CD4-positive, alpha-beta T cell (primary cell): ENCODE measurements around the gene ATL3. TPM values are rescaled to one million over a fixed set of nuclear protein-coding genes. Genes with fewer than 3 reads are reported as not detected.

ENCODE experiments used
- ATAC-seq: fragments of 200-7000 bp; cut with Tn5 transposase; one replicate; pipeline ENCODE4 v1.10.0; 2022; ENCODE audit warnings: mild to moderate bottlenecking; ENCODE audit not compliant: poor library complexity
- CTCF ChIA-PET: fragments of 350-600 bp; sonication (Branson Sonifier 250); formaldehyde crosslinking; loops from one replicate; lab custom pipeline; 2021; ENCODE audit warnings: antibody characterized with exemption, inconsistent platforms; lab: Charles Lee
- POLR2A ChIA-PET: fragments of 350-600 bp; sonication (Branson Sonifier 250); formaldehyde crosslinking; loops from one replicate; lab custom pipeline; 2021; ENCODE audit warnings: antibody characterized with exemption, inconsistent platforms; lab: Charles Lee
- DNase-seq, 14 experiments: peaks; one replicate each; pipeline ENCODE4 v3.0.0-alpha.2; 2013 to 2020; ENCODE audit warnings: mixed read lengths in 2 of 14
- H3K27ac ChIP-seq, 2 donors: one replicate each; pipeline versions ENCODE4 v1.5.1 to v1.7.0; 2013; ENCODE audit warnings: low read length in 2 of 2, low read depth in 1 of 2, mild to moderate bottlenecking in 1 of 2
- H3K27me3 ChIP-seq, 2 experiments: 1 replicate in 1 of 2; 2 replicates in 1 of 2; pipeline versions ENCODE4 v1.6.1 to v1.7.0; 2013; ENCODE audit warnings: low read length in 2 of 2, control low read depth in 1 of 2, mild to moderate bottlenecking in 1 of 2, moderate library complexity in 1 of 2; ENCODE audit not compliant: insufficient read depth in 2 of 2, control insufficient read depth in 1 of 2
- H3K36me3 ChIP-seq: one replicate; pipeline ENCODE4 v1.6.1; 2013; ENCODE audit warnings: low read length, control low read depth; ENCODE audit not compliant: insufficient read depth
- H3K4me1 ChIP-seq: one replicate; pipeline ENCODE4 v1.6.1; 2013; ENCODE audit warnings: low read length, control low read depth; ENCODE audit not compliant: insufficient read depth
- H3K4me3 ChIP-seq: one replicate; pipeline ENCODE4 v1.5.1; 2013; ENCODE audit warnings: mild to moderate bottlenecking, low read length, moderate library complexity
- H3K9me3 ChIP-seq, 2 experiments: 1 replicate in 1 of 2; 2 replicates in 1 of 2; pipeline versions ENCODE4 v1.6.1 to v1.7.0; 2013; ENCODE audit warnings: low read length in 2 of 2, mild to moderate bottlenecking in 2 of 2, control low read depth in 1 of 2, moderate library complexity in 1 of 2; ENCODE audit not compliant: control insufficient read depth in 1 of 2, insufficient read depth in 1 of 2
- H3K27ac Mint-ChIP-seq: one replicate; pipeline ENCODE4 v1.8.0; 2020; ENCODE audit warnings: mixed read lengths
- H3K27me3 Mint-ChIP-seq: one replicate; pipeline ENCODE4 v1.8.0; 2021; ENCODE audit warnings: mixed read lengths
- H3K36me3 Mint-ChIP-seq: one replicate; pipeline ENCODE4 v1.8.0; 2021; ENCODE audit warnings: low read depth, mixed read lengths
- H3K4me1 Mint-ChIP-seq: one replicate; pipeline ENCODE4 v1.8.0; 2021; ENCODE audit warnings: low read depth, mixed read lengths
- H3K4me3 Mint-ChIP-seq: one replicate; pipeline ENCODE4 v1.8.0; 2020; ENCODE audit warnings: mild to moderate bottlenecking, mixed read lengths
- H3K9me3 Mint-ChIP-seq: one replicate; pipeline ENCODE4 v1.8.0; 2020; ENCODE audit warnings: mixed read lengths
- CTCF ChIP-seq: fragments of 200-600 bp; IDR thresholded peaks from one replicate; pipeline ENCODE4 v1.8.0; 2022; ENCODE audit warnings: antibody characterized with exemption, mild to moderate bottlenecking
- intact Hi-C, 2 experiments: fragments of 100-400 bp; cut with DNase I in 1 of 2; cut with micrococcal nuclease in 1 of 2; formaldehyde crosslinking; loops; one replicate each; pipeline versions ENCODE4 v1.15.1 to v1.9.0; 2023 to 2025; cut with DNase I, micrococcal nuclease
- total RNA-seq, 174 experiments: library from RNA in 2 of 174; stranded (reverse) in 2 of 174; gene quantifications; one replicate each; pipeline ENCODE4 v1.2.3 and lab custom pipeline; 2021 to 2026

ATL3 gene
- total RNA-seq, 2 experiments from 2014 or later = 14.5 to 16.5 TPM

- peaks cover 17% of the 10 kb centered on the region for H3K4me1 ChIP-seq
- ATAC-seq (no peak), DNase-seq (no peak)
- ChIA-PET CTCF (interaction anchor here (1.5 kb wide), 1 partner anchor 95 kb away, joined by 4 read pairs; the partner anchor contains the start of gene ZFTA), POLR2A (no interaction called here)
- H3K9me3 ChIP-seq = no peaks in the 10 kb centered on the region
- TF ChIP-seq CTCF = no peak
- no peaks in the 10 kb centered on the region for H3K27me3 Mint-ChIP-seq
- peak overlapping the region; percentile 80 for H3K4me3 Mint-ChIP-seq
- no peak overlapping the region for H3K27ac ChIP-seq
- no peaks in the 10 kb centered on the region for H3K27me3 ChIP-seq
- peaks cover 5% of the 10 kb centered on the region for H3K36me3 Mint-ChIP-seq
- no peaks in the 10 kb centered on the region for H3K9me3 Mint-ChIP-seq
- peaks cover 15% of the 10 kb centered on the region for H3K4me1 Mint-ChIP-seq
- no peak overlapping the region for H3K4me3 ChIP-seq
- H3K27ac Mint-ChIP-seq = no peak overlapping the region
- H3K36me3 ChIP-seq = no peaks in the 10 kb centered on the region
- intact Hi-C loops = loop anchor here in 1 of 2 experiments (5.0 to 10.0 kb wide), 2 partner anchors 139 to 491 kb away; partner anchors contain the start of genes MACROD1 and SPINDOC
Observed at GRCh38 chr11:63673579-63673978, 2.4 kb upstream of the ATL3 start.

- H3K27ac ChIP-seq = no peak overlapping the region
- no peaks in the 10 kb centered on the region for H3K27me3 ChIP-seq
- DNase-seq (no peak), ATAC-seq (no peak)
- H3K27me3 Mint-ChIP-seq = no peaks in the 10 kb centered on the region
- TF ChIP-seq CTCF = no peak
- H3K27ac Mint-ChIP-seq = no peak overlapping the region
- no peaks in the 10 kb centered on the region for H3K9me3 Mint-ChIP-seq
- ChIA-PET POLR2A (interaction anchor here (3.8 kb wide), 1 partner anchor 9 kb away, joined by 44 read pairs; the partner anchor contains the start of gene RTN3), CTCF (interaction anchor here (1.5 kb wide), 1 partner anchor 95 kb away, joined by 4 read pairs; the partner anchor contains the start of gene ZFTA)
- H3K36me3 ChIP-seq = no peaks in the 10 kb centered on the region
- peaks cover 20% of the 10 kb centered on the region for H3K4me1 Mint-ChIP-seq
- H3K4me1 ChIP-seq = peaks cover 17% of the 10 kb centered on the region
- intact Hi-C loops = loop anchor here in 1 of 2 experiments (5.0 to 10.0 kb wide), 2 partner anchors 139 to 492 kb away; partner anchors contain the start of genes MACROD1 and SPINDOC
- no peak overlapping the region for H3K4me3 ChIP-seq
- no peaks in the 10 kb centered on the region for H3K9me3 ChIP-seq
- H3K36me3 Mint-ChIP-seq = peaks cover 5% of the 10 kb centered on the region
- peak overlapping the region; percentile 80 for H3K4me3 Mint-ChIP-seq
Observed at GRCh38 chr11:63672936-63673539, 1.9 kb upstream of the ATL3 start.

DNA sequence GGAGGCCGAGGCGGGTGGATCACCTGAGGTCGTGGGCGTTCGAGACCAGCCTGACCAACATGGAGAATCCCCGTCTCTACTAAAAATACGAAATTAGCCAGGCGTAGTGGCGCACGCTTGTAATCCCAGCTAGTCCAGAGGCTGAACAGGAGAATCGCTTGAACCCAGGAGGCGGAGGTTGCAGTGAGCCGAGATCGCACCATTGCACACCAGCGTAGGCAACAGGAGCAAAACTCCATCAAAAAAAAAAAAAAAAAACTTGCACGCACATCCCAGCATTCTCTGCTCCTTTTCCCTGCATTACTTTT is 934 bp upstream of the ATL3 start:
- ChIA-PET CTCF (interaction anchor here (3.3 kb wide), 1 partner anchor 10 kb away, joined by 33 read pairs; the partner anchor contains the start of gene RTN3), POLR2A (interaction anchor here (0.6 to 3.8 kb wide), 4 partner anchors 10 to 135 kb away, joined by 3 to 44 read pairs (median 4); partner anchors contain the start of genes PLAAT4 and RTN3)
- TF ChIP-seq CTCF = no peak
- H3K4me3 Mint-ChIP-seq = peak overlapping the region; percentile 74
- H3K27ac Mint-ChIP-seq = no peak overlapping the region
- Histone ChIP-seq H3K27me3 (no peaks in the 10 kb centered on the region), H3K9me3 (no peaks in the 10 kb centered on the region), H3K4me3 (peak overlapping the region; percentile 80), H3K4me1 (peaks cover 23% of the 10 kb centered on the region), H3K27ac (no peak overlapping the region), H3K36me3 (peaks cover 2% of the 10 kb centered on the region)
- no peak for DNase-seq
- H3K9me3 Mint-ChIP-seq = no peaks in the 10 kb centered on the region
- peaks cover 5% of the 10 kb centered on the region for H3K36me3 Mint-ChIP-seq
- intact Hi-C loops = loop anchor here in 1 of 2 experiments (5.0 to 10.0 kb wide), 2 partner anchors 140 to 493 kb away; partner anchors contain the start of genes MACROD1 and SPINDOC
- no peaks in the 10 kb centered on the region for H3K27me3 Mint-ChIP-seq
- peaks cover 26% of the 10 kb centered on the region for H3K4me1 Mint-ChIP-seq
- ATAC-seq = no peak
